Large intestine (tissue), 3 donors: ENCODE measurements around the gene RHEBL1. TPM values are rescaled to one million over a fixed set of nuclear protein-coding genes. Genes with fewer than 3 reads are reported as not detected.

ENCODE experiments used
- DNase-seq, 2 donors: peaks; one replicate each; pipeline versions ENCODE4 v3.0.0 to v3.0.0-alpha.2; 2013
- H3K27ac ChIP-seq: one replicate; pipeline ENCODE4 v1.5.1; 2013; ENCODE audit warnings: low read length
- H3K27me3 ChIP-seq: 2 replicates; pipeline ENCODE4 v1.6.1; 2013; ENCODE audit warnings: low read length; ENCODE audit not compliant: control insufficient read depth, insufficient read depth
- H3K36me3 ChIP-seq: 2 replicates; pipeline ENCODE4 v1.6.1; 2013; ENCODE audit warnings: low read length; ENCODE audit not compliant: control insufficient read depth, insufficient read depth
- H3K4me1 ChIP-seq: one replicate; pipeline ENCODE4 v1.6.1; 2013; ENCODE audit warnings: low read length; ENCODE audit not compliant: control insufficient read depth, insufficient read depth
- H3K4me3 ChIP-seq: one replicate; pipeline ENCODE4 v1.5.1; 2013; ENCODE audit warnings: low read length
- H3K9me3 ChIP-seq: one replicate; pipeline ENCODE4 v1.6.1; 2013; ENCODE audit warnings: mild to moderate bottlenecking, low read depth, low read length, moderate library complexity; ENCODE audit not compliant: control insufficient read depth
- WGBS: methylation state at CpG from one replicate; pipeline ENCODE4 v1.1.5; 2013; ENCODE audit warnings: low lambda C conversion rate; ENCODE audit not compliant: insufficient coverage; 5-methylcytosine and 5-hydroxymethylcytosine counted together
- polyA plus RNA-seq: library from polyadenylated mRNA; unstranded; fragments of 120-200 nt; gene quantifications from one replicate; pipeline ENCODE4 v1.2.1, GENCODE V29; 2013

RHEBL1 gene
- polyA plus RNA-seq, 1 donor, result 0.79 TPM

DNA sequence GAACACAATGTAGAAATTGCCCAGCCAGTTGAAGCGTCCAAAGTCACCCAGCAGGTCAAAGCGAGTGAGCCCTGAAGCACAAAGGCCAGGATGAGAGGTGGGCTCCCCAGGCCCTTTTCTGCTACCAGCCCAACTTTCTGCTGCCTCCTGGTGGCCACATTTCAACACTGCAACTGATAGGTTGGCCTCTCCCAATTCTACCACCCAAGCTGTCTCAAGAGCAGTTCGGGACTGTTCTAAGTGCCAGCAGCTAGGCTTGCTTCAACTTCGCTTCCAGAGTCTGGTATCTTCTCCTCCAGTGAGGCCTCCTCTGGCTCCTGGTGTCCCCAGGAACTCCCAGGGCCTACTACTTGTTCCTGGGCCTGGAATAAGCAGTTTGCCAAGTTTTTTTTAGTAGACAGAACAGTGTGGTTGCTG is 28.3 kb upstream of the RHEBL1 start:
- Histone ChIP-seq H3K27ac (no peak overlapping the region), H3K9me3 (peaks cover 6% of the 10 kb centered on the region), H3K27me3 (peaks cover 24% of the 10 kb centered on the region), H3K4me3 (no peak overlapping the region), H3K4me1 (peaks cover 14% of the 10 kb centered on the region), H3K36me3 (peaks cover 62% of the 10 kb centered on the region)
- WGBS, result no CpG with 5 or more reads among the region's 4 CpGs
- DNase-seq, result no peak

DNA sequence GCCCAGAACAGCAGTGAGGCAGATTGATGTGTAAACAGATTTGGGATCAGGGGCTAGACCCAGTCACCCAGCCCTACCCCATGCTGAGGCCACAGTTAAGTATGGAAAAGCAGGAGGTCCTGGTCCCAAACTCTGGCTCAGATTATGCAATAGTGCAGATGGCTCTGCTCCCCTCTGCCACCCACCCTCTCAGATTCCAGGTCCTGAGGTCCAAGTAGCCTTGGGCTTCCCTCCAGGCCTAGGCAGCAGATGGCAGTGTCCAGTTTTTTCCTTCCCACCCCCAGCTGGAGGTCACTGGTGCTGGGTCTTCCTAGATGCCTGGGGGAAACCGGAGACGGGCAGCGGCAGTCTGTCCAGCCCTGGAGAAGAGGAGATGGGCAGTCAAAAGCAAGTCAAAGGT is 27.6 kb upstream of the RHEBL1 start:
- no CpG with 5 or more reads among the region's 3 CpGs for WGBS
- H3K9me3 ChIP-seq, result peaks cover 6% of the 10 kb centered on the region
- H3K27ac ChIP-seq, result no peak overlapping the region
- H3K27me3 ChIP-seq, result peaks cover 30% of the 10 kb centered on the region
- DNase-seq, result no peak
- peaks cover 56% of the 10 kb centered on the region for H3K36me3 ChIP-seq
- H3K4me3 ChIP-seq, result no peak overlapping the region
- H3K4me1 ChIP-seq, result peaks cover 14% of the 10 kb centered on the region

DNA sequence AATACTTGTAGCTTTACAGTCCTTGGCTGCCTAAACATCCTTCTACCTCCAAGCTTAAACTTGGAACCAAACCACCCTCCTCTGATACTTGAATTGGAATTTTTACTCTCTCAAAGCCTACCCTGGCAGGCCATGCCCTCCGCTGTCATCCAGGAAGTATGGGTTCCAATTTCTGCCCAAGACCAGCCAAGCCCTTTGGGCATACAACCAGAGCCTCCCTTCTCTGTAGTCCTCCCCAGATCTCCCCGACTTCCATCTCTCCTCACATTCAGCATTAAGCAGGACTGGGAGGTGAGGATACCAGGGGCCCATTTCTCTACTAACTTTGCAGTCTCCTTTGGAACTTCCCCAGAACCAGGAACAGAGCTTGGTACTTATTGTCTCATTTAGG is 25.2 kb upstream of the RHEBL1 start:
- no peak for DNase-seq
- peaks cover 54% of the 10 kb centered on the region for H3K27me3 ChIP-seq
- no CpG with 5 or more reads among the region's 2 CpGs for WGBS
- no peak overlapping the region for H3K27ac ChIP-seq
- H3K4me3 ChIP-seq, result no peak overlapping the region
- H3K9me3 ChIP-seq, result peaks cover 9% of the 10 kb centered on the region
- peaks cover 21% of the 10 kb centered on the region for H3K4me1 ChIP-seq
- peaks cover 32% of the 10 kb centered on the region for H3K36me3 ChIP-seq

DNA sequence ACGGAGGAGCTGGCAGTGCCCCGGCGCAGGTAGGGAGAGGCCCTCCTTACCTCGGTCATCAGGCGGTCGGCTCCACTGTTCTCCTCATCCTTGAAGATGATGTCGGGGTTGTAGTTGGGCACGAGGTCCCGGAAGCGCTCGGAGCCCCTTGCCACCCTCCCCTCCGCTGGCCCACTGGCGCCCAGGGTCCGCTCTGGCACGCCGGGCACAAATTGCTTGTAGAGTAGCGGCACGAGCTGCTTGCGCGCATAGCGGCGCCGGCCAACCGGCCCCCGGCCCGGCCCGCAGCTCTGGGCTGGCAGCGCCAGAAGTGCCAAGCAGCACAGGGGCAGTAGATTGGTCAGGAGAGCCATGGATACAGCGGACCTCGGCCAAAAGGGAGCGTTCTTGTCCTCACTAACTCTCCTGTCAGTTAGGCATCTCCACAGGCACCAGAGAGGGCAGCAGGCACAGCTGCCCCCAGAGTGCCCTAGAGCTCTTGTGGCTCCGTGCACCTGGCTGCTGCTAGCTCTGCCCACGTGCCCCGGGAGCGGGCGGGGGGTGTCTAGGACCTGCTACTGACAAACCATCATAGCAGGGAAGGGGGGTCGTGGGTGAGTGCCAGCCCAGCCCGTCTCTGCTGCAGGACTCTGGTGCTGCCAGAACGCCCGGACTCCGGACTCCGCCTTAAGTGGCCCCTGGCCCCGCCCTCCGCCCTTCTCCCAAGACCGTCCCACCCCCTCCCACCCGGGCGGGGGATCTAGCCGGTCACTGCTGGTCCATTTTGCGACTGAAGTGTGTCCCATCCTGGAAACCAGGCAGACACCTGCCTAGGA is 24.6 kb upstream of the RHEBL1 start, which contains the start of gene DHH:
Gene DHH, minus strand, starts transcription at position 642 of the 815 bp plus-strand sequence. Its CDS starts 289 bp downstream, at position 353.
- H3K9me3 ChIP-seq, result peaks cover 12% of the 10 kb centered on the region
- DNase-seq, result peak in 1 of 2 donors; percentile 37
- no CpG with 5 or more reads among the region's 49 CpGs for WGBS
- peaks cover 21% of the 10 kb centered on the region for H3K4me1 ChIP-seq
- no peak within 1 kb of the TSS for H3K27ac ChIP-seq
- H3K27me3 ChIP-seq, result peaks cover 60% of the 10 kb centered on the region
- H3K36me3 ChIP-seq, result peaks cover 26% of the 10 kb centered on the region
- H3K4me3 ChIP-seq, result peak within 1 kb of the TSS; percentile 3

DNA sequence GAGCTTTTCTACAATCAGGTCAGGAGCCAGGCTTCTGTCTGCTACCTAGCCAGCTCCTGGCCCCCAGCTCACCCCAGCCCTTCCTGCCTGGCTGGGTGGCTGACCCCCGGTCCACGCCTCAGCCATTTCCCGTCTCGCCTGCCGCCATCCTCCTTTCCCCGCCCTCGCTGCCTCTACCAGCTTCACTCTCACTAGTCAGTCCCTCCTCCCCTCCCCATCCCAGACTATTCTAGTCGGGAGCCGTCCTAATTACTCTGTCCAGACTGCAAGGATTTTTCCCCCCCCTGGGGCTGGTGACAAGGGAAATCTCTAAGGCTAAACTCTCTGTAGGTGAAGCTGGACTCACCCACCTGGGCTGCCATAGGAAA is 24.0 kb upstream of the RHEBL1 start:
- H3K36me3 ChIP-seq, result peaks cover 22% of the 10 kb centered on the region
- WGBS, result no CpG with 5 or more reads among the region's 9 CpGs
- no peak for DNase-seq
- peaks cover 66% of the 10 kb centered on the region for H3K27me3 ChIP-seq
- H3K4me3 ChIP-seq, result no peak overlapping the region
- H3K4me1 ChIP-seq, result peaks cover 21% of the 10 kb centered on the region
- H3K27ac ChIP-seq, result no peak overlapping the region
- H3K9me3 ChIP-seq, result peaks cover 12% of the 10 kb centered on the region

DNA sequence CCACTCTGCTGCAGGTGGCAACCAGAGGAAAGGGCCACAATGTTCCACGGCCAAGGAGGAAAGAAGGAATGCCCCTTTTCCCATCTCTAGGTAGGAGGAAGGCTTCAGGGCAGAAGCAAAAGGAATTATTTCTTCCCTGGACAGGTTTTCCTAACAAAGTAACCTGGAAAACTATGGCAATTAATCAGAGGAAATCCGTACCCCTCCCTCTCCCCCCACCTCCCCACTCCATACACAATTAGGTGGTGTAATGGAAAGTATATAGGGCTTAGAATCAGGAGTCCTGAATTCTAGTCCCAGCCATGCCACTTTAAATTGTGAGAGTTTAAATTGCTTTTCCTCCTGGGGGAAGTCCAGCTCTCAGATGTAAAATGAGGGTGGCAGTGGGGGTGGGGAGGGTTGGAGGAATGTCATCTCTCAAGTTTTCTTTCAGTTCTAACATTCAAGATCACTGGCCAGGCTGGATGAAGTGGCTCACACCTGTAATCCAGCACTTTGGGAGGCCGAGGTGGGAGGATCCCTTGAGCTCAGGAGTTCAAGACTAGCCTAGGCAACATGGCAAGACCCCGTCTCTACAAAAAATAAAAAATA is 23.1 kb upstream of the RHEBL1 start:
- H3K27ac ChIP-seq, result no peak overlapping the region
- 0% methylated on average over 1 of the region's 4 CpGs for WGBS
- no peak overlapping the region for H3K4me3 ChIP-seq
- H3K27me3 ChIP-seq, result peaks cover 72% of the 10 kb centered on the region
- H3K36me3 ChIP-seq, result peaks cover 14% of the 10 kb centered on the region
- peaks cover 12% of the 10 kb centered on the region for H3K9me3 ChIP-seq
- DNase-seq, result no peak
- H3K4me1 ChIP-seq, result peaks cover 21% of the 10 kb centered on the region

DNA sequence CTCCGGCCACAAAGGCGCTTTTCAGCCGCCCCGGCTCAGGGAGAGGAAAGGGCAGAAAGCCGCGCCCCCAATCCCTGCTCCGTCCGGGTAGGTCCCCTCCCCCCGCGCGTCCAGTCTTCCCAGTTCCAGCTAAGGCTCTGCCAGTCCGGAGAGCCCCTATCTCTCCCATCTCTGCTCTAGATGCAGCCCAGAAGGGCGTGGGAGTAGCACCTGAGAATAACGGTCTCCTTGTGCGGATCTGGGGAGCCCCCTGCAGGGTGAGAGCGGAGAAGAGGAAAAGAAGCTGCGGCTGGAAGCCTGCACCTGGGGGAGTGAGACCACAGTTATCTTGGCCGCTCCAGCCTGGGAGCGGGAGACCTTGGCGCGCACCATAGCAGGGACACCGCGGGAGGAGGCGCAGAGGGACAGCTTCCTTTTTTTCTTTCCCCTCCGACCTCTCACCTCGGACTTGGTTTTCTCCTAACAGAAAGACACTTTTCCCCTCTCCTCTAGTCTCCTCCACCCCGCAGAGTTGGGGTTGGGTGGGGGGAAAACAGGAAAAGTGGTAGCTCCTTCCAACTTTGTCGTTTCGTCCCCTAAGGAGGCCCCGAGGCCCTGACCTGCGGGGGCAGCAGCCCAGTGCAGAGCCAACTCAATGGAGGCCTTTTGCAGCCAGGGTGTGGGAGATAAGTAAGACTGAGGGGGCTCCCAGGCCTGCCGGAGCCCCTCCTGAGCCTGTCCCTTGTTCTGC is 22.5 kb upstream of the RHEBL1 start:
- Histone ChIP-seq H3K4me1 (peaks cover 21% of the 10 kb centered on the region), H3K27ac (no peak overlapping the region), H3K9me3 (peaks cover 12% of the 10 kb centered on the region), H3K36me3 (peaks cover 7% of the 10 kb centered on the region), H3K27me3 (peaks cover 72% of the 10 kb centered on the region), H3K4me3 (no peak overlapping the region)
- no CpG with 5 or more reads among the region's 32 CpGs for WGBS
- DNase-seq, result peak in 1 of 2 donors; percentile 37

DNA sequence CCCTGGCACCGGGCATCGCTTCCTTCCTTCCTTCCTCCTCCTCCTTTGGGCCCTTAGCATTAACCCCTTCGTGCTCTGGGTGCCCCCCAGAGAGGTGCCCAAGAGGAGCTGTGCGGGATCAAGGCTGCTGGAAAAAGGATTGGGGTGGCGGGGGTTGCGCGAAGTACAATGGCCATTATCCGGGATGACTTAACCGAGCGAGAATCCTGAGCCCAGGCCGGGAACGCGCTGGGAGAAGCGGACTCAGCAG is 22.0 kb upstream of the RHEBL1 start:
- peaks cover 75% of the 10 kb centered on the region for H3K27me3 ChIP-seq
- no peak overlapping the region for H3K27ac ChIP-seq
- no peak for DNase-seq
- WGBS, result no CpG with 5 or more reads among the region's 14 CpGs
- peaks cover 21% of the 10 kb centered on the region for H3K4me1 ChIP-seq
- no peak overlapping the region for H3K4me3 ChIP-seq
- H3K36me3 ChIP-seq, result peaks cover 2% of the 10 kb centered on the region
- H3K9me3 ChIP-seq, result peaks cover 12% of the 10 kb centered on the region

DNA sequence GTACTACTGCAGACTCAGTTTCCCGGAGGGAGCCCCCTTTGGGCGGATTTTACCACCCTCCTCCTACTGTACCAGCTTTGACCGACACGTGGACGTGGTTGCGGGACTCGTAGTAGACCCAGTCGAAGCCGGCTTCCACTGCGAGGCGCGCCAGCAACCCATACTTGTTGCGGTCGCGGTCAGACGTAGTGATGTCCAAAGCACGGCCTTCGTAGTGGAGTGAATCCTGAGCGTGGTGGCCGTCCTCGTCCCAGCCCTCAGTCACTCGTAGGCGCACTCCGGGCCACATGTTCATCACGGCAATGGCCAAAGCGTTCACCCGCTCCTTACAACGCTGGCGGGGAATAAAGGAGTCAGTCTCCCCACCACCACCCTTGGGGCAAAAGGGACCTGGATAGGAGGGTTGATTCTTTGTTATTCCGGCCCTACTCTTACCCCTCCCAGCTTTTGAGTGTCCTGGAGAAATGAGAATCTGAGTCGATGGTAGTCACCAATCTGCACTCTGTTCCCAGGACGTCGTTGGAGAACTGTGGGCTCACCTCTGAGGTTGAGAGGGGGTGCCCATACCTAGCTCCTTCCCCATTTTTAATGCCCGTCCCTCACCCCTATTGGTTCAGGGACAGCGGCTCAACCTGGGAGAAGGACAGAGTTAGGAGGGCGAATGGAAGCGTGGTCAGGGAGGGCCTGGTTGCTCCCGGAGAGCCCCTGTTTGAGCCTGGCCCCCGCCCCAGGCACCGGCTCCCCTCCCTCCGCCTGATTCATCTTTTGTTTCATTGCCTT is 21.5 kb upstream of the RHEBL1 start:
- Histone ChIP-seq H3K4me1 (peaks cover 21% of the 10 kb centered on the region), H3K36me3 (no peaks in the 10 kb centered on the region), H3K9me3 (peaks cover 12% of the 10 kb centered on the region), H3K4me3 (no peak overlapping the region), H3K27me3 (peaks cover 75% of the 10 kb centered on the region), H3K27ac (no peak overlapping the region)
- DNase-seq, result no peak
- WGBS, result no CpG with 5 or more reads among the region's 41 CpGs
